Testis (tissue), 2 donors: ENCODE measurements around the gene COA4.

Experiments used
- CTCF ChIP-seq, 3 experiments: fragments of 450-650 bp in 2 of 3; fragments of 200-600 bp in 1 of 3; sonication (generic) in 1 of 3; IDR thresholded peaks; one replicate each; pipeline ENCODE4 v1.5.1; 2016 to 2019; ENCODE audit warnings: antibody characterized with exemption in 3 of 3, mild to moderate bottlenecking in 2 of 3, moderate library complexity in 1 of 3
- POLR2A ChIP-seq: fragments of 450-650 bp; IDR thresholded peaks from one replicate; pipeline ENCODE4 v1.6.1; 2017; ENCODE audit warnings: antibody characterized with exemption, mild to moderate bottlenecking, moderate library complexity

DNA sequence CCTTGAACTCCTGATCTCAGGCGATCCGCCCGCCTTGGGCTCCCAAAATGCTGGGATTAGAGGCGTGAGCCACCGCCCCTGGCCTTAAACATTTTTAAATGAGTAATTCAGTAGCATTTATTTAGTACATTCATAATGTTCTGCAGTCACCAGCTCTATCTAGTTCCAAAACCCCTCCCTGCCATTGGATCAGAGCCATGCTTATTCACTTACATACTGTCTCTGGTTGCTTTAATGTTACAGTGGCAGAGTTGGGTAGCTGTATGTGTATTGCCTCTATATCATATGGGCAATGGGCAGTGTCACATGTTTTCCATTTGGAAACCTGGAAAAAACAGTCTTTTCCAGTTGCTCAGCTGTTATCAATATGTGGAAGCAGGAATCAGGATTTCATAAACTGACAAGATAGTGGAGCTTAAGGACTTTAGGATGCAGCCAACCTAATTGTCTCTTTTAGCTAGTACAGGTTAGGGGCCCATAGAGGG is 10.5 kb downstream of the COA4 start:
- no peak for TF ChIP-seq POLR2A
- no peak for TF ChIP-seq CTCF (IDR thresholded peaks at IDR 0.05)
